NB4 (cell line): ENCODE measurements around the gene SSC5D.

Experiments
- DNase-seq: peaks from one replicate; pipeline ENCODE4 v3.0.0; 2010; ENCODE audit warnings: low read depth
- H3K4me3 ChIP-seq: one replicate; pipeline ENCODE4 v1.5.1; 2011; ENCODE audit warnings: mild to moderate bottlenecking, low read depth, low read length, moderate library complexity
- CTCF ChIP-seq: IDR thresholded peaks from one replicate; pipeline ENCODE4 v1.5.1; 2012; ENCODE audit warnings: low read depth, low read length
- MYC ChIP-seq: IDR thresholded peaks from 2 replicates; pipeline ENCODE4 v1.6.1; 2011; ENCODE audit warnings: low read depth, low read length
- POLR2A ChIP-seq: IDR thresholded peaks from 2 replicates; pipeline ENCODE4 v1.6.1; 2011; ENCODE audit warnings: mild to moderate bottlenecking; ENCODE audit not compliant: insufficient read length; ENCODE audit errors: extremely low read depth
- TF ChIP-seq, protein P1 (sequence below): IDR thresholded peaks from 2 replicates; pipeline ENCODE4 v1.6.1; 2011; ENCODE audit warnings: low read depth, low read length

SSC5D gene

GRCh38 chr19:55487924-55488687 lies at the start of gene SSC5D:
SSC5D (plus strand) TSS chr19:55488436; CDS start chr19:55488590, 154 bp downstream.
- no peak within 1 kb of the TSS for H3K4me3 ChIP-seq
- TF ChIP-seq POLR2A (no peak), CTCF (no peak), MYC (no peak)
- TF ChIP-seq, protein P1, sequence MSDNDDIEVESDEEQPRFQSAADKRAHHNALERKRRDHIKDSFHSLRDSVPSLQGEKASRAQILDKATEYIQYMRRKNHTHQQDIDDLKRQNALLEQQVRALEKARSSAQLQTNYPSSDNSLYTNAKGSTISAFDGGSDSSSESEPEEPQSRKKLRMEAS = no peak
- DNase-seq = peak; percentile 25

DNA sequence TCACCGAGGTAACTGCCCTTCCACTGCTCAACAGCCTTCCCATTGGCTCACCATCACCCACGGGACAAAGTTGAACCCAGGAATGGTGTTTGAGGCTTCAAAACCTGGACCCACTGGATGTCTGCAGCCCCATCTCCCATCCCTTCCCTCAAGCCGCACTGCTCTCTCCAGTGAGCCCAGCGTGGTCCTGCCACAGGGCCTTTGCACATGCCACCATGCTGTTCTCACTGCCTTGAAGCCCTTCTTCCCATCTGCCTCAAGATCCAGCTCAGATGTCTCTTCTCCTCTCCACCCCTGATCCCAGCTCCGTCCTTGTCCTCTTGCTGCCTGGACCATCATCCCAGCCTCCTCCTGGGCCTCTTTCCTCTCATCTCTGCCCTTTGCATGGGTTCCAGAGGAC lies 49.2 kb upstream of the SSC5D start:
- no peak for DNase-seq
- no peak overlapping the region for H3K4me3 ChIP-seq
- TF ChIP-seq CTCF (no peak), POLR2A (no peak), MYC (no peak)
- TF ChIP-seq, protein P1 = no peak

DNA sequence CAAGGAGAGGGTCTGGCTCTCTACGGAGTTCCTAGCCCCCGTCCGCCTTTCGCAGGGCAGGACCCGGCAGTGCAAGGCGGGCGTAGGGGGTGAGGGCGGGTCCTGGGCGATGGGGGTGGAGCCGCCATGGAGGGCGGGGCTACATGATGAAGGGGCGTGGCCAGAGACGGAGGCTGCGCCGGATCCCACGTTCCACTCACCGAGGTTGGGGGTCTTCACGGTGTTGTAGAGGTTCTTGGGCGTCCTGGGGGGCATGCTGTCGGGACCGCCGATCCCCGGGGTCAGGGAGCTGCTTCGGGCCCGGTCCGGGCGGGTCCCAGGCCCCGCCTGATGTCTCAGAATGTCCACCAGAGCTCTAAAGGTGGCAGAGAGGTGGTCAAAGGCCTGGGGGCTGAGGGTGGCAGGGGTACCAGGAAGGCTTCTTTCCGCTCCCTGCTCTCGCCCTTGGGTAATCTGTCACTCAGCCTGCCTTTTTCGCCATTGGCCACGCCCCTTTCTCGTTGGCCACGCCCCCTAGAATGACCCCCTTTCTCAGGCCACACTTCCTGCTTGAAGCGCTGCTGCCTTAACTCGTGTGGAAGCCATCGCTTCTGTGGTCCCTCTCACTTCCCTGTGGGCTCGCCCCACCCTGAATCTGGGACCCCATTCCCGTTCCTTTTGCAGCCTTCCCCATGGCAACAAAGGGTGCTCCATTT lies 47.7 kb upstream of the SSC5D start:
- no peak overlapping the region for H3K4me3 ChIP-seq
- DNase-seq = no peak
- TF ChIP-seq POLR2A (no peak), MYC (no peak), CTCF (no peak)
- TF ChIP-seq, protein P1 = no peak

GRCh38 chr19:55441319-55441691 lies 46.9 kb upstream of the SSC5D start:
- TF ChIP-seq MYC (no peak), CTCF (no peak), POLR2A (no peak)
- TF ChIP-seq, protein P1 = no peak
- peak; percentile 38 for DNase-seq
- H3K4me3 ChIP-seq = no peak overlapping the region

- H3K4me3 ChIP-seq = no peak overlapping the region
- no peak for DNase-seq
- TF ChIP-seq MYC (no peak), POLR2A (no peak), CTCF (no peak)
- TF ChIP-seq, protein P1 = no peak
Measured at GRCh38 chr19:55441692-55442321, 46.4 kb upstream of the SSC5D start.
